HCEC 1CT (cell line): ENCODE measurements around the gene GABRR3.
"Not testable (repeated sequence)": the region's sequence is repeated elsewhere in the genome, so short reads cannot be mapped to it uniquely, and the experiment has no call there.

Experiments used
- DNase-seq: peaks from one replicate; pipeline ENCODE4 v3.0.0-alpha.2; 2017

GABRR3 gene

GRCh38 chr3:98021830-98022560 is 13.1 kb downstream of the GABRR3 start:
- peak; percentile 33 for DNase-seq

- DNase-seq = no peak
These were observed 14.7 kb downstream of the GABRR3 start for GRCh38 chr3:98020412-98020811.

GRCh38 chr3:98018301-98018700 is 16.8 kb downstream of the GABRR3 start:
- DNase-seq = no peak

- DNase-seq = no peak
These were observed 20.9 kb downstream of the GABRR3 start for GRCh38 chr3:98014268-98014585.

- peak; percentile 77 for DNase-seq
These were observed 21.5 kb downstream of the GABRR3 start for GRCh38 chr3:98013411-98014267.

- DNase-seq = peak; percentile 59
These were observed 22.1 kb downstream of the GABRR3 start for GRCh38 chr3:98012979-98013378.

- not testable (repeated sequence) for DNase-seq
These were observed 24.1 kb downstream of the GABRR3 start for GRCh38 chr3:98010883-98011449.

GRCh38 chr3:98010194-98010882 is 24.8 kb downstream of the GABRR3 start:
- no peak for DNase-seq

- DNase-seq = no peak
These were observed 26.3 kb downstream of the GABRR3 start for GRCh38 chr3:98008855-98009254.

GRCh38 chr3:98005438-98005837 is 29.7 kb downstream of the GABRR3 start:
- no peak for DNase-seq

- no peak for DNase-seq
These were observed 30.4 kb downstream of the GABRR3 start for GRCh38 chr3:98004721-98005120.

GRCh38 chr3:98003306-98003969 is 31.7 kb downstream of the GABRR3 start:
- no peak for DNase-seq

GRCh38 chr3:98002717-98003116 is 32.4 kb downstream of the GABRR3 start:
- DNase-seq = no peak

GRCh38 chr3:97999994-98000393 is 35.1 kb downstream of the GABRR3 start:
- no peak for DNase-seq

- DNase-seq = no peak
These were observed 36.0 kb downstream of the GABRR3 start for GRCh38 chr3:97999103-97999502.

- no peak for DNase-seq
These were observed 38.1 kb downstream of the GABRR3 start for GRCh38 chr3:97996988-97997387.

GRCh38 chr3:97994328-97994945 is 40.7 kb downstream of the GABRR3 start:
- no peak for DNase-seq

- no peak for DNase-seq
These were observed 41.6 kb downstream of the GABRR3 start for GRCh38 chr3:97993526-97993925.

- DNase-seq = no peak
These were observed 42.5 kb downstream of the GABRR3 start for GRCh38 chr3:97992547-97993173.

- no peak for DNase-seq
These were observed 43.8 kb downstream of the GABRR3 start for GRCh38 chr3:97991293-97991682.

- DNase-seq = no peak
These were observed 44.4 kb downstream of the GABRR3 start for GRCh38 chr3:97990624-97991292.
